H1 (cell line): ENCODE measurements around the gene CTBP2. TPM values are rescaled to one million over a fixed set of nuclear protein-coding genes. Genes with fewer than 3 reads are reported as not detected.

Source experiments
- CBX8 ChIP-seq: fragments of 300-800, 300-1000 bp; sonication (generic); IDR thresholded peaks from 2 replicates; pipeline ENCODE4 v1.7.1; 2016; ENCODE audit warnings: low read depth, low read length, borderline replicate concordance
- CHD7 ChIP-seq: fragments of 300-600 bp; sonication (generic); IDR thresholded peaks from 2 replicates; pipeline ENCODE4 v1.7.1; 2012; ENCODE audit warnings: low read length, moderate library complexity, mild to moderate bottlenecking, inconsistent platforms; ENCODE audit not compliant: insufficient replicate concordance
- GABPA ChIP-seq: IDR thresholded peaks from 2 replicates; pipeline ENCODE4 v1.6.1; 2011; ENCODE audit warnings: mild to moderate bottlenecking, low read length, moderate library complexity, borderline replicate concordance; ENCODE audit not compliant: insufficient read depth
- JUN ChIP-seq: IDR thresholded peaks from 2 replicates; pipeline ENCODE4 v1.6.1; 2011; ENCODE audit warnings: low read depth, mild to moderate bottlenecking, improper control_type of control experiment, low read length
- KDM4A ChIP-seq: IDR thresholded peaks from one replicate; pipeline ENCODE4 v1.7.1; 2012; ENCODE audit warnings: low read depth, mild to moderate bottlenecking, moderate library complexity, low read length, inconsistent platforms; ENCODE audit not compliant: severe bottlenecking
- POLR2A ChIP-seq, 2 experiments: IDR thresholded peaks; 1 replicate in 1 of 2; 2 replicates in 1 of 2; pipeline ENCODE4 v1.6.1; 2011; ENCODE audit warnings: low read depth in 2 of 2, low read length in 2 of 2, mild to moderate bottlenecking in 2 of 2; ENCODE audit errors: control extremely low read depth in 1 of 2
- RFX5 ChIP-seq: IDR thresholded peaks from 2 replicates; pipeline ENCODE4 v1.6.1; 2011; ENCODE audit warnings: low read depth, low read length, improper control_type of control experiment, borderline replicate concordance
- SP4 ChIP-seq: IDR thresholded peaks from 2 replicates; pipeline ENCODE4 v1.6.1; 2012; ENCODE audit warnings: low read length, inconsistent platforms
- TBP ChIP-seq: IDR thresholded peaks from 2 replicates; pipeline ENCODE4 v1.6.1; 2011; ENCODE audit warnings: low read depth, low read length, improper control_type of control experiment
- TCF12 ChIP-seq: IDR thresholded peaks from 2 replicates; pipeline ENCODE4 v1.6.1; 2011; ENCODE audit warnings: low read depth, mild to moderate bottlenecking, low read length
- polyA plus RNA-seq, 7 experiments: library from polyadenylated mRNA; depleted of rRNA in 3 of 7; stranded (reverse) in 5 of 7; unstranded in 2 of 7; fragments of >200 nt in 5 of 7; fragments of 200-250 nt in 2 of 7; gene quantifications; 1 replicate in 5 of 7; 2 replicates in 1 of 7; 4 replicates in 1 of 7; pipeline versions ENCODE4 v1.2.1 to v1.2.3, GENCODE V29; 2011 to 2013; ENCODE audit warnings: missing spikeins in 2 of 7, mixed read lengths in 2 of 7
- total RNA-seq: library from RNA; stranded (reverse); fragmentation: NEBNext Ultra II Directional; extraction: Animal tissue kit (Norgen Biotek cat#: 25700); gene quantifications from 2 replicates; pipeline ENCODE4 v1.2.1, GENCODE V29; 2021

Gene CTBP2
- total and polyA plus RNA-seq, 2 of the 8 experiments (the other 6 are each of a cell fraction or from before 2014, with no cell fraction given) = 208 to 221 TPM

- no peak for TF ChIP-seq CHD7
- no peak for TF ChIP-seq TBP
- no peak for TF ChIP-seq KDM4A
- no peak for TF ChIP-seq RFX5
- no peak for TF ChIP-seq CBX8
- TF ChIP-seq JUN = no peak
- no peak for TF ChIP-seq POLR2A (IDR thresholded peaks at IDR 0.05; ENCODE audit: control extremely low read depth in 1 of 2, low read depth in 2 of 2, low read length in 2 of 2)
- TF ChIP-seq TCF12 = no peak
- no peak for TF ChIP-seq GABPA
- TF ChIP-seq SP4 = no peak
Observed at GRCh38 chr10:125141860-125142484, 18.4 kb downstream of the CTBP2 start (continued).
